Stimulated activated memory B cell treated with anti-CD40 and anti-IgM and Interleukin-4, amounts not matched to agents 10 μg/mL and 1 μg/mL and 100 μg/mL, for 72 hours (primary cell): ENCODE measurements around the gene SPINT1.
A peak's percentile ranks its signal among the peaks of the same experiment; 100 is the strongest.

Experiments
- ATAC-seq: fragments of 150-1000 bp; cut with Tn5 transposase; 2 replicates; pipeline ENCODE4 v1.10.0; 2021
- H3K27ac Mint-ChIP-seq: one replicate; pipeline ENCODE4 v1.8.0; 2022; ENCODE audit warnings: mild to moderate bottlenecking, mixed read lengths
- H3K27me3 Mint-ChIP-seq: one replicate; pipeline ENCODE4 v1.8.0; 2022; ENCODE audit warnings: mixed read lengths
- H3K36me3 Mint-ChIP-seq: one replicate; pipeline ENCODE4 v1.8.0; 2022; ENCODE audit warnings: mixed read lengths
- H3K4me1 Mint-ChIP-seq: one replicate; pipeline ENCODE4 v1.8.0; 2022; ENCODE audit warnings: mixed read lengths
- H3K4me3 Mint-ChIP-seq: one replicate; pipeline ENCODE4 v1.8.0; 2022; ENCODE audit warnings: mild to moderate bottlenecking, moderate library complexity, mixed read lengths
- H3K9me3 Mint-ChIP-seq: one replicate; pipeline ENCODE4 v1.8.0; 2022; ENCODE audit warnings: mixed read lengths

SPINT1 gene

GRCh38 chr15:40843885-40844695 lies at the start of gene SPINT1:
Gene SPINT1, plus strand, starts transcription at chr15:40844048. Its CDS starts 507 bp downstream, at chr15:40844555.
- H3K27me3 Mint-ChIP-seq = no peaks in the 10 kb centered on the region
- peak within 1 kb of the TSS; percentile 87 for H3K4me3 Mint-ChIP-seq
- peaks cover 39% of the 10 kb centered on the region for H3K4me1 Mint-ChIP-seq
- no peaks in the 10 kb centered on the region for H3K36me3 Mint-ChIP-seq
- ATAC-seq = peak; percentile 79
- no peaks in the 10 kb centered on the region for H3K9me3 Mint-ChIP-seq
- peak within 1 kb of the TSS; percentile 81 for H3K27ac Mint-ChIP-seq

GRCh38 chr15:40796041-40796440 lies 47.8 kb upstream of the SPINT1 start:
- Mint-ChIP-seq H3K27me3 (no peaks in the 10 kb centered on the region), H3K9me3 (no peaks in the 10 kb centered on the region), H3K4me3 (no peak overlapping the region), H3K27ac (peak overlapping the region; percentile 2), H3K36me3 (peaks cover 19% of the 10 kb centered on the region), H3K4me1 (peaks cover 29% of the 10 kb centered on the region)
- no peak for ATAC-seq

- Mint-ChIP-seq H3K27ac (peak overlapping the region; percentile 2), H3K9me3 (no peaks in the 10 kb centered on the region), H3K4me1 (peaks cover 33% of the 10 kb centered on the region), H3K27me3 (no peaks in the 10 kb centered on the region), H3K4me3 (no peak overlapping the region), H3K36me3 (peaks cover 24% of the 10 kb centered on the region)
- ATAC-seq = no peak
These were observed 47.3 kb upstream of the SPINT1 start for GRCh38 chr15:40796512-40796911.

- ATAC-seq = no peak
- Mint-ChIP-seq H3K9me3 (no peaks in the 10 kb centered on the region), H3K27me3 (no peaks in the 10 kb centered on the region), H3K4me1 (peaks cover 31% of the 10 kb centered on the region), H3K4me3 (no peak overlapping the region), H3K36me3 (peaks cover 24% of the 10 kb centered on the region), H3K27ac (no peak overlapping the region)
These were observed 44.3 kb upstream of the SPINT1 start for GRCh38 chr15:40799523-40799922.

GRCh38 chr15:40803076-40803475 lies 40.8 kb upstream of the SPINT1 start:
- Mint-ChIP-seq H3K4me1 (peaks cover 26% of the 10 kb centered on the region), H3K9me3 (no peaks in the 10 kb centered on the region), H3K27me3 (no peaks in the 10 kb centered on the region), H3K27ac (no peak overlapping the region), H3K36me3 (peaks cover 21% of the 10 kb centered on the region), H3K4me3 (no peak overlapping the region)
- no peak for ATAC-seq

- Mint-ChIP-seq H3K9me3 (no peaks in the 10 kb centered on the region), H3K4me1 (peaks cover 24% of the 10 kb centered on the region), H3K36me3 (peaks cover 14% of the 10 kb centered on the region), H3K4me3 (no peak overlapping the region), H3K27me3 (no peaks in the 10 kb centered on the region), H3K27ac (no peak overlapping the region)
- no peak for ATAC-seq
These were observed 40.2 kb upstream of the SPINT1 start for GRCh38 chr15:40803688-40804087.

GRCh38 chr15:40806672-40807027 lies 37.2 kb upstream of the SPINT1 start:
- Mint-ChIP-seq H3K27me3 (no peaks in the 10 kb centered on the region), H3K27ac (peak overlapping the region; percentile 97), H3K4me3 (peak overlapping the region; percentile 96), H3K9me3 (no peaks in the 10 kb centered on the region), H3K36me3 (peaks cover 18% of the 10 kb centered on the region), H3K4me1 (peaks cover 23% of the 10 kb centered on the region)
- no peak for ATAC-seq

GRCh38 chr15:40807028-40807887 lies 36.6 kb upstream of the SPINT1 start, which contains the start of the genes DNAJC17 and ZFYVE19:
Gene DNAJC17, minus strand, starts transcription at chr15:40807473. Its CDS starts 27 bp downstream, at chr15:40807446.
Gene ZFYVE19, plus strand, starts transcription at chr15:40807089. Its CDS starts 501 bp downstream, at chr15:40807590.
- Mint-ChIP-seq H3K9me3 (no peaks in the 10 kb centered on the region), H3K4me3 (peak within 1 kb of the TSS; percentile 96), H3K36me3 (peaks cover 17% of the 10 kb centered on the region), H3K27ac (peak within 1 kb of the TSS; percentile 97), H3K27me3 (no peaks in the 10 kb centered on the region), H3K4me1 (peaks cover 19% of the 10 kb centered on the region)
- peak; percentile 99 for ATAC-seq

- peaks cover 25% of the 10 kb centered on the region for H3K36me3 Mint-ChIP-seq
- peak overlapping the region; percentile 97 for H3K27ac Mint-ChIP-seq
- H3K4me3 Mint-ChIP-seq = peak overlapping the region; percentile 96
- no peaks in the 10 kb centered on the region for H3K9me3 Mint-ChIP-seq
- no peak for ATAC-seq
- peaks cover 19% of the 10 kb centered on the region for H3K4me1 Mint-ChIP-seq
- no peaks in the 10 kb centered on the region for H3K27me3 Mint-ChIP-seq
These were observed 35.9 kb upstream of the SPINT1 start for GRCh38 chr15:40807888-40808461.

GRCh38 chr15:40808861-40809450 lies 34.9 kb upstream of the SPINT1 start:
- H3K4me3 Mint-ChIP-seq = peak overlapping the region; percentile 96
- H3K36me3 Mint-ChIP-seq = peaks cover 33% of the 10 kb centered on the region
- peaks cover 19% of the 10 kb centered on the region for H3K4me1 Mint-ChIP-seq
- H3K9me3 Mint-ChIP-seq = no peaks in the 10 kb centered on the region
- ATAC-seq = no peak
- H3K27me3 Mint-ChIP-seq = no peaks in the 10 kb centered on the region
- H3K27ac Mint-ChIP-seq = no peak overlapping the region

- Mint-ChIP-seq H3K27me3 (no peaks in the 10 kb centered on the region), H3K4me3 (no peak overlapping the region), H3K9me3 (no peaks in the 10 kb centered on the region), H3K27ac (no peak overlapping the region), H3K4me1 (peaks cover 12% of the 10 kb centered on the region), H3K36me3 (peaks cover 55% of the 10 kb centered on the region)
- no peak for ATAC-seq
These were observed 31.0 kb upstream of the SPINT1 start for GRCh38 chr15:40812721-40813425.

GRCh38 chr15:40815042-40815698 lies 28.7 kb upstream of the SPINT1 start:
- Mint-ChIP-seq H3K4me1 (no peaks in the 10 kb centered on the region), H3K27me3 (no peaks in the 10 kb centered on the region), H3K27ac (no peak overlapping the region), H3K36me3 (peaks cover 55% of the 10 kb centered on the region), H3K9me3 (no peaks in the 10 kb centered on the region), H3K4me3 (no peak overlapping the region)
- ATAC-seq = no peak

- Mint-ChIP-seq H3K36me3 (peaks cover 21% of the 10 kb centered on the region), H3K9me3 (no peaks in the 10 kb centered on the region), H3K27me3 (no peaks in the 10 kb centered on the region), H3K27ac (no peak overlapping the region), H3K4me1 (no peaks in the 10 kb centered on the region), H3K4me3 (no peak overlapping the region)
- ATAC-seq = no peak
These were observed 24.8 kb upstream of the SPINT1 start for GRCh38 chr15:40819048-40819447.

GRCh38 chr15:40821195-40821594 lies 22.7 kb upstream of the SPINT1 start:
- H3K4me3 Mint-ChIP-seq = no peak overlapping the region
- peaks cover 1% of the 10 kb centered on the region for H3K36me3 Mint-ChIP-seq
- no peaks in the 10 kb centered on the region for H3K9me3 Mint-ChIP-seq
- no peaks in the 10 kb centered on the region for H3K27me3 Mint-ChIP-seq
- no peaks in the 10 kb centered on the region for H3K4me1 Mint-ChIP-seq
- H3K27ac Mint-ChIP-seq = no peak overlapping the region
- ATAC-seq = no peak
